SK-N-SH treated with all-trans-retinoic acid at 6 μM for 48 hours (cell line): ENCODE measurements around the gene MINPP1.

Experiments
- ATAC-seq: fragments of 200-7000 bp; cut with Tn5 transposase; 3 replicates; pipeline ENCODE4 v1.9.1; 2020; ENCODE audit warnings: mild to moderate bottlenecking, moderate library complexity
- ARNTL ChIP-seq: fragments of 450-650 bp; formaldehyde crosslinking; IDR thresholded peaks from 2 replicates; pipeline ENCODE4 v1.5.0; 2020; ENCODE audit warnings: low read depth, mild to moderate bottlenecking, moderate library complexity, borderline replicate concordance
- BACH2 ChIP-seq: fragments of 250-450 bp; sonication (Bioruptor Pico); IDR thresholded peaks from 2 replicates; pipeline ENCODE4 v1.9.0; 2021; ENCODE audit warnings: mild to moderate bottlenecking, borderline replicate concordance
- CREB5 ChIP-seq: fragments of 250-450 bp; sonication (Bioruptor Pico); IDR thresholded peaks from 2 replicates; pipeline ENCODE4 v1.5.1; 2020; ENCODE audit warnings: low read depth, mild to moderate bottlenecking, moderate library complexity
- CSDC2 ChIP-seq: fragments of 250-450 bp; sonication (Bioruptor Pico); IDR thresholded peaks from 2 replicates; pipeline ENCODE4 v1.5.0; 2020; ENCODE audit warnings: mild to moderate bottlenecking, moderate library complexity
- GLIS3 ChIP-seq: fragments of 250-450 bp; sonication (Bioruptor Pico); IDR thresholded peaks from 2 replicates; pipeline ENCODE4 v1.5.0; 2020; ENCODE audit warnings: mild to moderate bottlenecking, moderate library complexity
- ISL1 ChIP-seq: fragments of 250-450 bp; sonication (Bioruptor Pico); IDR thresholded peaks from 2 replicates; pipeline ENCODE4 v2.1.2; 2022; ENCODE audit warnings: mild to moderate bottlenecking, moderate library complexity
- RARB ChIP-seq: fragments of 250-450 bp; sonication (Bioruptor Pico); IDR thresholded peaks from 2 replicates; pipeline ENCODE4 v1.8.0; 2021; ENCODE audit warnings: mild to moderate bottlenecking, moderate library complexity
- SNAI2 ChIP-seq: fragments of 250-450 bp; sonication (Bioruptor Pico); IDR thresholded peaks from 2 replicates; pipeline ENCODE4 v1.5.0; 2020; ENCODE audit warnings: mild to moderate bottlenecking, moderate library complexity
- TCF4 ChIP-seq: fragments of 250-450 bp; sonication (Bioruptor Pico); IDR thresholded peaks from 2 replicates; pipeline ENCODE4 v1.8.0; 2021; ENCODE audit warnings: mild to moderate bottlenecking, moderate library complexity, borderline replicate concordance
- TOX ChIP-seq: fragments of 250-450 bp; sonication (Bioruptor Pico); IDR thresholded peaks from 2 replicates; pipeline ENCODE4 v1.8.0; 2021; ENCODE audit warnings: mild to moderate bottlenecking, moderate library complexity, borderline replicate concordance
- TSHZ2 ChIP-seq: fragments of 250-450 bp; sonication (Bioruptor Pico); IDR thresholded peaks from 2 replicates; pipeline ENCODE4 v1.5.0; 2020; ENCODE audit warnings: mild to moderate bottlenecking, moderate library complexity
- ZC3H10 ChIP-seq: fragments of 250-450 bp; sonication (Bioruptor Pico); IDR thresholded peaks from 2 replicates; pipeline ENCODE4 v1.5.1; 2021; ENCODE audit warnings: mild to moderate bottlenecking, moderate library complexity
- ZFP3 ChIP-seq: fragments of 250-450 bp; sonication (Bioruptor Pico); IDR thresholded peaks from 2 replicates; pipeline ENCODE4 v1.5.0; 2020; ENCODE audit warnings: mild to moderate bottlenecking, moderate library complexity
- ZFP30 ChIP-seq: fragments of 450-650 bp; formaldehyde crosslinking; IDR thresholded peaks from 2 replicates; pipeline ENCODE4 v1.5.0; 2022; ENCODE audit warnings: mild to moderate bottlenecking, moderate library complexity
- ZNF8 ChIP-seq: fragments of 450-650 bp; formaldehyde crosslinking; IDR thresholded peaks from 2 replicates; pipeline ENCODE4 v1.5.0; 2020; ENCODE audit warnings: mild to moderate bottlenecking, moderate library complexity
- TF ChIP-seq, protein P1 (sequence below): fragments of 250-450 bp; sonication (Bioruptor Pico); IDR thresholded peaks from 2 replicates; pipeline ENCODE4 v1.5.1; 2021; ENCODE audit warnings: mild to moderate bottlenecking, moderate library complexity
- TF ChIP-seq, protein P2 (sequence below): fragments of 250-450 bp; sonication (Bioruptor Pico); IDR thresholded peaks from 2 replicates; pipeline ENCODE4 v1.8.0; 2020; ENCODE audit warnings: mild to moderate bottlenecking, moderate library complexity, borderline replicate concordance

MINPP1 gene

GRCh38 chr10:87511526-87511925, 6.8 kb downstream of the MINPP1 start:
- TF ChIP-seq ZC3H10 (no peak), BACH2 (CRISPR knock-in tag) (no peak), ZFP3 (no peak), CSDC2 (CRISPR knock-in tag) (no peak)
- TF ChIP-seq, protein P1, sequence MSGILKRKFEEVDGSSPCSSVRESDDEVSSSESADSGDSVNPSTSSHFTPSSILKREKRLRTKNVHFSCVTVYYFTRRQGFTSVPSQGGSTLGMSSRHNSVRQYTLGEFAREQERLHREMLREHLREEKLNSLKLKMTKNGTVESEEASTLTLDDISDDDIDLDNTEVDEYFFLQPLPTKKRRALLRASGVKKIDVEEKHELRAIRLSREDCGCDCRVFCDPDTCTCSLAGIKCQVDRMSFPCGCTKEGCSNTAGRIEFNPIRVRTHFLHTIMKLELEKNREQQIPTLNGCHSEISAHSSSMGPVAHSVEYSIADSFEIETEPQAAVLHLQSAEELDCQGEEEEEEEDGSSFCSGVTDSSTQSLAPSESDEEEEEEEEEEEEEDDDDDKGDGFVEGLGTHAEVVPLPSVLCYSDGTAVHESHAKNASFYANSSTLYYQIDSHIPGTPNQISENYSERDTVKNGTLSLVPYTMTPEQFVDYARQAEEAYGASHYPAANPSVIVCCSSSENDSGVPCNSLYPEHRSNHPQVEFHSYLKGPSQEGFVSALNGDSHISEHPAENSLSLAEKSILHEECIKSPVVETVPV = no peak
- no peak for ATAC-seq

DNA sequence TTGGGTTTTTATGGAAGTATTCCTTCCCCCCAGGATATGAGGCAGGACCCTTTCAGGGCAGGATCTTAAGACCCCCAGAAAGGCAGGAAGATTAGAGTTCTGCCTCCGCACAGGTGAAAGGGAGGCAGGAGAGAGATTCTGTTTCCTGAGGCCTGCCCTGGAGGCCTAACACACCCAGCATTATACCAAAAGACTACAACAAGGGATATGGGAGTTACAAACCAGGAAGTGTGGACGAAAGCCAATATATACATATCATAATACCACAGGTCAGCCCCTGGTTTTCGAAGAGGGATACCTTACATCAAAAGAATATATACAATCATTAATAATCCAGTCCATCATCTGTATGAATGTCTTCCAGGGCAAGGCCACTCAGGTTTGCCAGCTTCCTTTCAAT, 14.2 kb downstream of the MINPP1 start:
- no peak for ATAC-seq
- no peak for TF ChIP-seq ISL1 (CRISPR knock-in tag)
- no peak for TF ChIP-seq SNAI2 (CRISPR knock-in tag)
- TF ChIP-seq ZFP30 (CRISPR knock-in tag) = no peak
- TF ChIP-seq TSHZ2 (CRISPR knock-in tag) = no peak
- TF ChIP-seq, protein P1 = no peak
- no peak for TF ChIP-seq CREB5 (CRISPR knock-in tag)
- TF ChIP-seq ARNTL (CRISPR knock-in tag) = no peak
- TF ChIP-seq BACH2 (CRISPR knock-in tag) = no peak
- no peak for TF ChIP-seq TOX (CRISPR knock-in tag)
- no peak for TF ChIP-seq TCF4 (CRISPR knock-in tag)
- TF ChIP-seq RARB (CRISPR knock-in tag) = no peak
- TF ChIP-seq GLIS3 = no peak
- TF ChIP-seq, all 23 proteins: peak for 0

DNA sequence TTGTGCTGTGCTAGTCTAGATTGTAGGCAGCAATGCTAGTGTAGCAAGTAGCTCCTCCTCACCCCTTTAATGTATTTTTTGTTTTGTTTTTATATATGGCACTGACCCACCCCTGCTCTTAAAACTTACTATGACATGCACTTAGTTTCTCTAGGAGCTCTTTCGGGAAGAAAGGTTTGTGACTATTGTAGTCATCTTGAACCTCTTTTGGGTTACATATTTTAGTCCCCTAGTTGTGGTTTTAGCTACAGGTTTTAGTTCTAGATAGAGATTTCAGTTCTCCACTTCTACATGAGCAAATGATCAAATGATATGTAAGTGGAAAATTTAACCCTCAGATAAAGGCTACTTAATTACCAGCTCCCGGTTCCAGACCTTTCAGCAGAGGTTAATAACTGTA, 14.9 kb downstream of the MINPP1 start:
- ATAC-seq = no peak

More for the DNA sequence above, 14.9 kb downstream of the MINPP1 start:
- TF ChIP-seq CREB5 (CRISPR knock-in tag) = no peak
- no peak for TF ChIP-seq GLIS3
- TF ChIP-seq, protein P2, sequence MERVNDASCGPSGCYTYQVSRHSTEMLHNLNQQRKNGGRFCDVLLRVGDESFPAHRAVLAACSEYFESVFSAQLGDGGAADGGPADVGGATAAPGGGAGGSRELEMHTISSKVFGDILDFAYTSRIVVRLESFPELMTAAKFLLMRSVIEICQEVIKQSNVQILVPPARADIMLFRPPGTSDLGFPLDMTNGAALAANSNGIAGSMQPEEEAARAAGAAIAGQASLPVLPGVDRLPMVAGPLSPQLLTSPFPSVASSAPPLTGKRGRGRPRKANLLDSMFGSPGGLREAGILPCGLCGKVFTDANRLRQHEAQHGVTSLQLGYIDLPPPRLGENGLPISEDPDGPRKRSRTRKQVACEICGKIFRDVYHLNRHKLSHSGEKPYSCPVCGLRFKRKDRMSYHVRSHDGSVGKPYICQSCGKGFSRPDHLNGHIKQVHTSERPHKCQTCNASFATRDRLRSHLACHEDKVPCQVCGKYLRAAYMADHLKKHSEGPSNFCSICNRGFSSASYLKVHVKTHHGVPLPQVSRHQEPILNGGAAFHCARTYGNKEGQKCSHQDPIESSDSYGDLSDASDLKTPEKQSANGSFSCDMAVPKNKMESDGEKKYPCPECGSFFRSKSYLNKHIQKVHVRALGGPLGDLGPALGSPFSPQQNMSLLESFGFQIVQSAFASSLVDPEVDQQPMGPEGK (CRISPR knock-in tag) = no peak
- no peak for TF ChIP-seq ZNF8
- TF ChIP-seq ZFP30 (CRISPR knock-in tag) = no peak
